ENCODE measurements around the gene FOXP1. TPM values are rescaled to one million over a fixed set of nuclear protein-coding genes. Genes with fewer than 3 reads are reported as not detected.

Gene FOXP1
- total RNA-seq, 1 donor from 2014 or later, result 26.1 TPM

- no peak for DNase-seq (ENCODE audit: low read depth)
- no peak for TF ChIP-seq CTCF (conservative IDR thresholded peaks at IDR 0.05; ENCODE audit: low read depth, low read length)
- H3K4me3 ChIP-seq (ENCODE audit: low read depth, low read length), result no peak overlapping the region
Measured at GRCh38 chr3:71094658-71095209, 488.8 kb downstream of the FOXP1 start.

GRCh38 chr3:71092665-71093064 lies 490.9 kb downstream of the FOXP1 start:
- H3K4me3 ChIP-seq (ENCODE audit: low read depth, low read length), result no peak overlapping the region
- no peak for DNase-seq (ENCODE audit: low read depth)
- TF ChIP-seq CTCF (conservative IDR thresholded peaks at IDR 0.05; ENCODE audit: low read depth, low read length), result no peak

DNA sequence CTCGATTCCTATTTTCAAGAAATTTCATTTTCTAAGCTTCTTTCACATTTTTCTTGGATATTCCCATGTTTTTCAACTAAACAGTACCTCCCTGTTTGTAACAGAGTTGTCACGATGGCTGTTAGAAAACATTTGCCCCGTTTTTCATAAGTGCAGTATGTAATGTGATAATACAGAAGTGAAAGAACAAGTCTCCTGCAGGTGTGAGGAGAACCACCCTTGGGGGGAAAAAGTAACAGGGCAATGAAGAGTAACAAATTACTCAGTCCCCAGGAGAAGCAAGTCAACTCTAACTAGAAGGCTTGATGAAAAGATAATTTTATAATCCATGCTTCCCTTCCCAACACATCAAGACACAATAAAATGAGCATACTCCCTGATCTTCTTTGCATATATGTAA lies 493.3 kb downstream of the FOXP1 start:
- no peak for TF ChIP-seq CTCF (conservative IDR thresholded peaks at IDR 0.05; ENCODE audit: low read depth, low read length)
- H3K4me3 ChIP-seq (ENCODE audit: low read depth, low read length), result no peak overlapping the region
- DNase-seq (ENCODE audit: low read depth), result no peak

DNA sequence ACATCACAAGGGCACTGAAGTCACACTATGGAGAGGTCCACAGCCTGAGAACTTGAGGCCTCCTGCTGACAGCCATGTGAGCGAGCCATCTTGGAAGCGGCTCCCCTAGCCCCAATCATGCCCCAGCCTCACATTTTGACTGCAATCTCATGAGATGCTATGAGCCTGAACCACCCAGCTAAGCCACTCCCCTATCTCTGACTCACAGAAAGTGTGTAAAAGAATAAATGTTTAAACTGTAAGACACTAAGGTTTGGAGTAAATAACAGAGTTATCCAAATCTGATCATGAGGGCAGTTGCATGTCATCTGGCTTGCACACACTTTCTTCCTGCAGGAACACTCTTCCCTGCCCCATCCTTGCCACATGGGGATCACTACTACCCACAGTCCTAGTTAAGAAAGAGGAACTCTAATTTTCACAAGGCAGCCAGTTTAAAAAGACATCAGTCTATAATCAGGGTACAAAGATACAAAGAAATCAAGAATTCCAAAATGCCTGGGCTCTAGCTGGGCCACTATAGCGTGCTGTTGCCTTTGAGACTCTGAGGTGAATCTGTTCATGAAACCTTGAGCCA lies 494.2 kb downstream of the FOXP1 start:
- no peak overlapping the region for H3K4me3 ChIP-seq (ENCODE audit: low read depth, low read length)
- no peak for DNase-seq (ENCODE audit: low read depth)
- no peak for TF ChIP-seq CTCF (conservative IDR thresholded peaks at IDR 0.05; ENCODE audit: low read depth, low read length)

- H3K4me3 ChIP-seq (ENCODE audit: low read depth, low read length), result no peak overlapping the region
- TF ChIP-seq CTCF (conservative IDR thresholded peaks at IDR 0.05; ENCODE audit: low read depth, low read length), result no peak
- DNase-seq (ENCODE audit: low read depth), result no peak
Measured at GRCh38 chr3:71088742-71089141, 494.8 kb downstream of the FOXP1 start.

GRCh38 chr3:71088019-71088708 lies 495.4 kb downstream of the FOXP1 start:
- no peak for TF ChIP-seq CTCF (conservative IDR thresholded peaks at IDR 0.05; ENCODE audit: low read depth, low read length)
- no peak for DNase-seq (ENCODE audit: low read depth)
- H3K4me3 ChIP-seq (ENCODE audit: low read depth, low read length), result no peak overlapping the region
